ENCODE data around the gene RBM48. TPM values are rescaled to one million over a fixed set of nuclear protein-coding genes. Genes with fewer than 3 reads are reported as not detected.

The RBM48 gene
- total and polyA plus RNA-seq, 2 donors (not counting 3 experiments of a cell fraction or from before 2014, with no cell fraction given), result 9.8 to 12.0 TPM

GRCh38 chr7:92498557-92498956 lies 30.0 kb upstream of the RBM48 start:
- no peaks in the 10 kb centered on the region for H3K27me3 ChIP-seq (ENCODE audit: control insufficient read depth in 2 of 2, insufficient read depth in 2 of 2, low read length in 2 of 2)
- no peaks in the 10 kb centered on the region for H3K79me2 ChIP-seq (ENCODE audit: control insufficient read depth, insufficient read depth, low read length)
- no peaks in the 10 kb centered on the region for H3K9me3 ChIP-seq (replicated peaks; ENCODE audit: control insufficient read depth, insufficient read depth, low read length)
- H3K4me2 ChIP-seq (ENCODE audit: insufficient read depth, low read length), result no peak overlapping the region
- FAIRE-seq (no peak), DNase-seq (ENCODE audit: low read depth, low spot score) (no peak)
- H3K4me3 ChIP-seq (replicated peaks in 1 of 3; ENCODE audit: insufficient read depth in 1 of 3, low read depth in 1 of 3, low read length in 3 of 3), result no peak overlapping the region
- no TSS peak for BruUV-seq (replicated peaks)
- dilution Hi-C loops (cut with MboI; ENCODE audit: extremely low pct_ligation_motif_present, low sequenced_read_pairs) (no loop called here), intact Hi-C loops (cut with micrococcal nuclease) (no loop called here)
- H3K9me1 ChIP-seq (replicated peaks; ENCODE audit: control insufficient read depth, extremely low read depth, insufficient read depth, low read length), result no peaks in the 10 kb centered on the region
- ChIA-PET POLR2A (no interaction called here), CTCF (interaction anchor here (0.7 to 1.0 kb wide), 2 partner anchors 8 to 30 kb away, joined by 3 read pairs; partner anchors contain the start of genes PEX1 and RBM48)
- H4K20me1 ChIP-seq (replicated peaks; ENCODE audit: control insufficient read depth, extremely low read depth, insufficient read depth, low read length), result no peaks in the 10 kb centered on the region
- no peak overlapping the region for H3K27ac ChIP-seq (ENCODE audit: insufficient read depth, low read depth, low read length)
- H3K36me3 ChIP-seq (ENCODE audit: control insufficient read depth in 2 of 2, extremely low read depth in 1 of 2, insufficient read depth in 2 of 2, low read length in 2 of 2), result peaks cover 2 to 3% of the 10 kb centered on the region in 2 experiments
- no peak for TF ChIP-seq EZH2 (IDR thresholded peaks at IDR 0.05; ENCODE audit: borderline replicate concordance, low read depth, low read length, severe bottlenecking)
- no peak for TF ChIP-seq POLR2AphosphoS5 (IDR thresholded peaks at IDR 0.05; ENCODE audit: insufficient read depth, low read depth, low read length)
- no peak for TF ChIP-seq GATA2 (IDR thresholded peaks at IDR 0.05; ENCODE audit: insufficient read depth, insufficient read length, low read depth, low read length)
- H3K4me1 ChIP-seq (ENCODE audit: control insufficient read depth, extremely low read depth, insufficient read depth, low read length), result no peaks in the 10 kb centered on the region
- H3K9ac ChIP-seq (replicated peaks; ENCODE audit: extremely low read depth, insufficient read depth, low read length), result no peak overlapping the region
- H2AFZ ChIP-seq (ENCODE audit: low read depth, low read length), result no peak overlapping the region

- POLR2A ChIA-PET, result no interaction called here
- H3K79me2 ChIP-seq (ENCODE audit: control insufficient read depth, insufficient read depth, low read length), result no peaks in the 10 kb centered on the region
- no peaks in the 10 kb centered on the region for H3K9me3 ChIP-seq (replicated peaks; ENCODE audit: control insufficient read depth, insufficient read depth, low read length)
- no peaks in the 10 kb centered on the region for H3K4me1 ChIP-seq (ENCODE audit: control insufficient read depth, extremely low read depth, insufficient read depth, low read length)
- no peak overlapping the region for H3K9ac ChIP-seq (replicated peaks; ENCODE audit: extremely low read depth, insufficient read depth, low read length)
- TF ChIP-seq POLR2AphosphoS5 (IDR thresholded peaks at IDR 0.05; ENCODE audit: insufficient read depth, low read depth, low read length) (no peak), GATA2 (IDR thresholded peaks at IDR 0.05; ENCODE audit: insufficient read depth, insufficient read length, low read depth, low read length) (no peak), MAX (IDR thresholded peaks at IDR 0.05; ENCODE audit: insufficient read depth, insufficient read length) (no peak), FOS (IDR thresholded peaks at IDR 0.05; ENCODE audit: borderline replicate concordance, insufficient read depth, low read length) (no peak), EZH2 (IDR thresholded peaks at IDR 0.05; ENCODE audit: borderline replicate concordance, low read depth, low read length, severe bottlenecking) (no peak), JUN (IDR thresholded peaks at IDR 0.05; ENCODE audit: borderline replicate concordance, insufficient read depth, insufficient read length, low read depth) (no peak), CTCF (IDR thresholded peaks at IDR 0.05; ENCODE audit: extremely low read depth in 1 of 2, insufficient read depth in 1 of 2, low read depth in 1 of 2, low read length in 2 of 2) (no peak)
- DNase-seq (ENCODE audit: low read depth, low spot score) (no peak), FAIRE-seq (no peak)
- no peak overlapping the region for H2AFZ ChIP-seq (ENCODE audit: low read depth, low read length)
- H3K36me3 ChIP-seq (ENCODE audit: control insufficient read depth in 2 of 2, extremely low read depth in 1 of 2, insufficient read depth in 2 of 2, low read length in 2 of 2), result peaks cover 0 to 2% of the 10 kb centered on the region in 2 experiments
- no TSS peak for BruUV-seq (replicated peaks)
- no peaks in the 10 kb centered on the region for H3K27me3 ChIP-seq (ENCODE audit: control insufficient read depth in 2 of 2, insufficient read depth in 2 of 2, low read length in 2 of 2)
- no peak overlapping the region for H3K4me2 ChIP-seq (ENCODE audit: insufficient read depth, low read length)
- no peaks in the 10 kb centered on the region for H4K20me1 ChIP-seq (replicated peaks; ENCODE audit: control insufficient read depth, extremely low read depth, insufficient read depth, low read length)
- intact Hi-C loops (cut with micrococcal nuclease) (no loop called here), dilution Hi-C loops (cut with MboI; ENCODE audit: extremely low pct_ligation_motif_present, low sequenced_read_pairs) (no loop called here)
- CTCF ChIA-PET, result no interaction called here
- no peaks in the 10 kb centered on the region for H3K9me1 ChIP-seq (replicated peaks; ENCODE audit: control insufficient read depth, extremely low read depth, insufficient read depth, low read length)
- no peak overlapping the region for H3K4me3 ChIP-seq (replicated peaks in 1 of 3; ENCODE audit: insufficient read depth in 1 of 3, low read depth in 1 of 3, low read length in 3 of 3)
- H3K27ac ChIP-seq (ENCODE audit: insufficient read depth, low read depth, low read length), result no peak overlapping the region
These were observed 24.8 kb upstream of the RBM48 start for GRCh38 chr7:92503767-92504166.
